GM18499 (cell line): Measurements from ENCODE around the gene GNAL.
"Not testable (repeated sequence)": the region's sequence is repeated elsewhere in the genome, so short reads cannot be mapped to it uniquely, and the experiment has no call there.

Experiments used
- ATAC-seq: cut with Tn5 transposase; IDR thresholded peaks from one replicate; pipeline ENCODE4 v1.9.1; 2021; ENCODE audit warnings: moderate number of reproducible peaks; ENCODE audit not compliant: insufficient read depth, unreplicated experiment

Gene GNAL

GRCh38 chr18:11834772-11835171, 145.7 kb downstream of the GNAL start:
- ATAC-seq, result no peak

GRCh38 chr18:11839556-11839955, 150.5 kb downstream of the GNAL start:
- no peak for ATAC-seq

- ATAC-seq, result no peak
These were observed 151.4 kb downstream of the GNAL start for GRCh38 chr18:11840493-11840892.

GRCh38 chr18:11842562-11842961, 153.5 kb downstream of the GNAL start:
- no peak for ATAC-seq

GRCh38 chr18:11844436-11844835, 155.4 kb downstream of the GNAL start:
- no peak for ATAC-seq

- ATAC-seq, result no peak
These were observed 156.6 kb downstream of the GNAL start for GRCh38 chr18:11845654-11846053.

GRCh38 chr18:11847811-11848210, 158.7 kb downstream of the GNAL start:
- no peak for ATAC-seq

- no peak for ATAC-seq
These were observed 160.2 kb downstream of the GNAL start for GRCh38 chr18:11849279-11849678.

GRCh38 chr18:11849841-11850634, 161.0 kb downstream of the GNAL start:
- no peak for ATAC-seq

GRCh38 chr18:11850821-11851145, 161.7 kb downstream of the GNAL start:
- ATAC-seq, result peak; percentile 22

- peak; percentile 65 for ATAC-seq
These were observed 162.2 kb downstream of the GNAL start, which contains the start of gene CHMP1B for GRCh38 chr18:11851146-11851805. CHMP1B (plus strand) TSS chr18:11851413; CDS start chr18:11851512, 99 bp downstream.

- no peak for ATAC-seq
These were observed 162.8 kb downstream of the GNAL start for GRCh38 chr18:11851806-11852337.

GRCh38 chr18:11854554-11854953, 165.5 kb downstream of the GNAL start:
- not testable (repeated sequence) for ATAC-seq

- ATAC-seq, result no peak
These were observed 168.3 kb downstream of the GNAL start for GRCh38 chr18:11857177-11857887.

GRCh38 chr18:11859282-11859830, 170.3 kb downstream of the GNAL start:
- ATAC-seq, result no peak

GRCh38 chr18:11859903-11860407, 170.9 kb downstream of the GNAL start:
- ATAC-seq, result no peak

GRCh38 chr18:11860594-11861450, 171.8 kb downstream of the GNAL start:
- no peak for ATAC-seq

GRCh38 chr18:11861583-11862288, 172.7 kb downstream of the GNAL start:
- ATAC-seq, result no peak
